ENCODE measurements around the gene MFAP2. TPM values are rescaled to one million over a fixed set of nuclear protein-coding genes. Genes with fewer than 3 reads are reported as not detected.

MFAP2 gene
- total RNA-seq, 1 experiment from 2014 or later = 22.7 TPM

DNA sequence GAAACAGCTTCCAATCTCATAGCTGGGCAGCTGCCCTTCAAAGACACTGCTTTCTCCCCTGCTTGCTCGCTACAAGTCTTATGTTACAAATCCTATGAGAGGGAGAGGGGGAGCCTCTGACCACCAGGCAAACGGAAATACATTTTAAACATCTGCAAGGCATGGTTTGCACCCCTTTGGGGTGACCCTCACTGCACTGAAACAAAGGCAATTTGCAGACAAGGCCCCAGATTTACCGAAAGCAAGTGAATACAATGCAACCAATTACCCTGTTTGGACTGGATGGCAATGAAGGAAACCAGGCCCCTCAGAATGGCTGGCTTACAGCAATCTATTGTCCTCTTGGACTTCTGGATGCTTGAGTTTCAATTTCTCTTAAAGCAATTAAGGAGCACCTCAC is 43.2 kb upstream of the MFAP2 start:
- ChIA-PET POLR2A (no interaction called here), CTCF (no interaction called here)
- H3K4me3 ChIP-seq (ENCODE audit: low read depth, low read length) = no peak overlapping the region
- H3K27ac Mint-ChIP-seq (ENCODE audit: unreplicated experiment) = no peak overlapping the region
- no peaks in the 10 kb centered on the region for H3K27me3 ChIP-seq (replicated peaks; ENCODE audit: control insufficient read depth, insufficient read depth, low read length)
- DNase-seq = no peak
- H3K27me3 Mint-ChIP-seq (ENCODE audit: insufficient read depth, unreplicated experiment) = no peaks in the 10 kb centered on the region
- peaks cover 1% of the 10 kb centered on the region for H3K36me3 ChIP-seq (ENCODE audit: control insufficient read depth, insufficient read depth, low read length)
- intact Hi-C loops (cut with micrococcal nuclease; ENCODE audit: unreplicated experiment) = no loop called here
- TF ChIP-seq, protein P1, sequence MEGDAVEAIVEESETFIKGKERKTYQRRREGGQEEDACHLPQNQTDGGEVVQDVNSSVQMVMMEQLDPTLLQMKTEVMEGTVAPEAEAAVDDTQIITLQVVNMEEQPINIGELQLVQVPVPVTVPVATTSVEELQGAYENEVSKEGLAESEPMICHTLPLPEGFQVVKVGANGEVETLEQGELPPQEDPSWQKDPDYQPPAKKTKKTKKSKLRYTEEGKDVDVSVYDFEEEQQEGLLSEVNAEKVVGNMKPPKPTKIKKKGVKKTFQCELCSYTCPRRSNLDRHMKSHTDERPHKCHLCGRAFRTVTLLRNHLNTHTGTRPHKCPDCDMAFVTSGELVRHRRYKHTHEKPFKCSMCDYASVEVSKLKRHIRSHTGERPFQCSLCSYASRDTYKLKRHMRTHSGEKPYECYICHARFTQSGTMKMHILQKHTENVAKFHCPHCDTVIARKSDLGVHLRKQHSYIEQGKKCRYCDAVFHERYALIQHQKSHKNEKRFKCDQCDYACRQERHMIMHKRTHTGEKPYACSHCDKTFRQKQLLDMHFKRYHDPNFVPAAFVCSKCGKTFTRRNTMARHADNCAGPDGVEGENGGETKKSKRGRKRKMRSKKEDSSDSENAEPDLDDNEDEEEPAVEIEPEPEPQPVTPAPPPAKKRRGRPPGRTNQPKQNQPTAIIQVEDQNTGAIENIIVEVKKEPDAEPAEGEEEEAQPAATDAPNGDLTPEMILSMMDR (IDR thresholded peaks at IDR 0.05; ENCODE audit: insufficient read depth in 1 of 2, low read depth in 1 of 2, low read length in 1 of 2, severe bottlenecking in 1 of 2, unreplicated experiment in 1 of 2) = no peak
- no peak overlapping the region for H3K4me3 Mint-ChIP-seq (ENCODE audit: unreplicated experiment)
- H3K9me3 ChIP-seq = no peaks in the 10 kb centered on the region
- H3K36me3 Mint-ChIP-seq (ENCODE audit: insufficient read depth, unreplicated experiment) = peaks cover 49% of the 10 kb centered on the region
- H3K4me1 Mint-ChIP-seq (ENCODE audit: low read depth, unreplicated experiment) = no peaks in the 10 kb centered on the region
- no TSS peak for BruUV-seq (replicated peaks)
- no peaks in the 10 kb centered on the region for H3K9me3 Mint-ChIP-seq (ENCODE audit: unreplicated experiment)
- H3K4me1 ChIP-seq = no peaks in the 10 kb centered on the region

- intact Hi-C loops (cut with micrococcal nuclease; ENCODE audit: unreplicated experiment) = no loop called here
- Histone ChIP-seq H3K9me3 (no peaks in the 10 kb centered on the region), H3K4me1 (no peaks in the 10 kb centered on the region), H3K27me3 (replicated peaks; ENCODE audit: control insufficient read depth, insufficient read depth, low read length) (no peaks in the 10 kb centered on the region), H3K4me3 (ENCODE audit: low read depth, low read length) (no peak overlapping the region), H3K36me3 (ENCODE audit: control insufficient read depth, insufficient read depth, low read length) (peaks cover 1% of the 10 kb centered on the region)
- Mint-ChIP-seq H3K36me3 (ENCODE audit: insufficient read depth, unreplicated experiment) (peaks cover 44% of the 10 kb centered on the region), H3K4me1 (ENCODE audit: low read depth, unreplicated experiment) (no peaks in the 10 kb centered on the region), H3K9me3 (ENCODE audit: unreplicated experiment) (no peaks in the 10 kb centered on the region), H3K27me3 (ENCODE audit: insufficient read depth, unreplicated experiment) (no peaks in the 10 kb centered on the region), H3K4me3 (ENCODE audit: unreplicated experiment) (no peak overlapping the region), H3K27ac (ENCODE audit: unreplicated experiment) (no peak overlapping the region)
- POLR2A ChIA-PET = no interaction called here
- CTCF ChIA-PET = no interaction called here
- TF ChIP-seq, protein P1 (IDR thresholded peaks at IDR 0.05; ENCODE audit: insufficient read depth in 1 of 2, low read depth in 1 of 2, low read length in 1 of 2, severe bottlenecking in 1 of 2, unreplicated experiment in 1 of 2) = no peak
- no peak for DNase-seq
- BruUV-seq (replicated peaks) = no TSS peak
Measured at GRCh38 chr1:17023102-17023501, 42.7 kb upstream of the MFAP2 start.

- Mint-ChIP-seq H3K27me3 (ENCODE audit: insufficient read depth, unreplicated experiment) (no peaks in the 10 kb centered on the region), H3K4me1 (ENCODE audit: low read depth, unreplicated experiment) (no peaks in the 10 kb centered on the region), H3K9me3 (ENCODE audit: unreplicated experiment) (no peaks in the 10 kb centered on the region), H3K27ac (ENCODE audit: unreplicated experiment) (no peak overlapping the region), H3K36me3 (ENCODE audit: insufficient read depth, unreplicated experiment) (peaks cover 32% of the 10 kb centered on the region), H3K4me3 (ENCODE audit: unreplicated experiment) (no peak overlapping the region)
- no peaks in the 10 kb centered on the region for H3K27me3 ChIP-seq (replicated peaks; ENCODE audit: control insufficient read depth, insufficient read depth, low read length)
- peaks cover 1% of the 10 kb centered on the region for H3K36me3 ChIP-seq (ENCODE audit: control insufficient read depth, insufficient read depth, low read length)
- DNase-seq = no peak
- POLR2A ChIA-PET = no interaction called here
- CTCF ChIA-PET = no interaction called here
- H3K9me3 ChIP-seq = no peaks in the 10 kb centered on the region
- intact Hi-C loops (cut with micrococcal nuclease; ENCODE audit: unreplicated experiment) = no loop called here
- H3K4me3 ChIP-seq (ENCODE audit: low read depth, low read length) = no peak overlapping the region
- BruUV-seq (replicated peaks) = no TSS peak
- H3K4me1 ChIP-seq = no peaks in the 10 kb centered on the region
- TF ChIP-seq, protein P1 (IDR thresholded peaks at IDR 0.05; ENCODE audit: insufficient read depth in 1 of 2, low read depth in 1 of 2, low read length in 1 of 2, severe bottlenecking in 1 of 2, unreplicated experiment in 1 of 2) = no peak
Measured at GRCh38 chr1:17021896-17022295, 41.5 kb upstream of the MFAP2 start.
